Measurements from ENCODE around the gene ANKRD44.

- TF ChIP-seq CTCF (IDR thresholded peaks at IDR 0.05) (peak; percentile 97), EZH2 (IDR thresholded peaks at IDR 0.05) (no peak), EZH2phosphoT487 (IDR thresholded peaks at IDR 0.05) (no peak)
Measured at GRCh38 chr2:197011801-197012641, 298.6 kb downstream of the ANKRD44 start.
